ENCODE results near the gene SCO1.

GRCh38 chr17:10735251-10735650 lies 37.9 kb upstream of the SCO1 start:
- TF ChIP-seq REST (IDR thresholded peaks at IDR 0.05; ENCODE audit: insufficient read depth in 1 of 2, low read depth in 2 of 2, low read length in 1 of 2) (no peak), CTCF (IDR thresholded peaks at IDR 0.05) (no peak), SIN3A (IDR thresholded peaks at IDR 0.05; ENCODE audit: borderline replicate concordance, insufficient read depth, low read depth, low read length) (no peak), TCF7L2 (IDR thresholded peaks at IDR 0.05; ENCODE audit: low read depth, low read length) (no peak), POLR2AphosphoS5 (IDR thresholded peaks at IDR 0.05; ENCODE audit: low read depth, low read length) (no peak)

Data from Panc1 (cell line).